ENCODE results near the gene ACTG2.

Gene ACTG2

GRCh38 chr2:73913414-73914054 lies 20.7 kb downstream of the ACTG2 start:
- TF ChIP-seq GABPA (IDR thresholded peaks at IDR 0.05; ENCODE audit: low read depth) (no peak), POLR2AphosphoS5 (IDR thresholded peaks at IDR 0.05; ENCODE audit: low read depth) (no peak), CTCF (IDR thresholded peaks at IDR 0.05; ENCODE audit: insufficient read depth, low read length) (no peak), SPI1 (IDR thresholded peaks at IDR 0.05; ENCODE audit: borderline replicate concordance, low read depth) (no peak)
- TF ChIP-seq, protein P1, sequence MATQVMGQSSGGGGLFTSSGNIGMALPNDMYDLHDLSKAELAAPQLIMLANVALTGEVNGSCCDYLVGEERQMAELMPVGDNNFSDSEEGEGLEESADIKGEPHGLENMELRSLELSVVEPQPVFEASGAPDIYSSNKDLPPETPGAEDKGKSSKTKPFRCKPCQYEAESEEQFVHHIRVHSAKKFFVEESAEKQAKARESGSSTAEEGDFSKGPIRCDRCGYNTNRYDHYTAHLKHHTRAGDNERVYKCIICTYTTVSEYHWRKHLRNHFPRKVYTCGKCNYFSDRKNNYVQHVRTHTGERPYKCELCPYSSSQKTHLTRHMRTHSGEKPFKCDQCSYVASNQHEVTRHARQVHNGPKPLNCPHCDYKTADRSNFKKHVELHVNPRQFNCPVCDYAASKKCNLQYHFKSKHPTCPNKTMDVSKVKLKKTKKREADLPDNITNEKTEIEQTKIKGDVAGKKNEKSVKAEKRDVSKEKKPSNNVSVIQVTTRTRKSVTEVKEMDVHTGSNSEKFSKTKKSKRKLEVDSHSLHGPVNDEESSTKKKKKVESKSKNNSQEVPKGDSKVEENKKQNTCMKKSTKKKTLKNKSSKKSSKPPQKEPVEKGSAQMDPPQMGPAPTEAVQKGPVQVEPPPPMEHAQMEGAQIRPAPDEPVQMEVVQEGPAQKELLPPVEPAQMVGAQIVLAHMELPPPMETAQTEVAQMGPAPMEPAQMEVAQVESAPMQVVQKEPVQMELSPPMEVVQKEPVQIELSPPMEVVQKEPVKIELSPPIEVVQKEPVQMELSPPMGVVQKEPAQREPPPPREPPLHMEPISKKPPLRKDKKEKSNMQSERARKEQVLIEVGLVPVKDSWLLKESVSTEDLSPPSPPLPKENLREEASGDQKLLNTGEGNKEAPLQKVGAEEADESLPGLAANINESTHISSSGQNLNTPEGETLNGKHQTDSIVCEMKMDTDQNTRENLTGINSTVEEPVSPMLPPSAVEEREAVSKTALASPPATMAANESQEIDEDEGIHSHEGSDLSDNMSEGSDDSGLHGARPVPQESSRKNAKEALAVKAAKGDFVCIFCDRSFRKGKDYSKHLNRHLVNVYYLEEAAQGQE (IDR thresholded peaks at IDR 0.05; ENCODE audit: insufficient replicate concordance, low read depth): no peak
- H3K4me3 ChIP-seq (replicated peaks; ENCODE audit: insufficient read depth, low read length): no peak overlapping the region
- no peak overlapping the region for H3K27ac ChIP-seq (replicated peaks)
- H3K27me3 ChIP-seq (ENCODE audit: insufficient read depth, poor library complexity, severe bottlenecking): no peaks in the 10 kb centered on the region
- DNase-seq (ENCODE audit: low read depth in 1 of 2, low spot score in 1 of 2): no peak

DNA sequence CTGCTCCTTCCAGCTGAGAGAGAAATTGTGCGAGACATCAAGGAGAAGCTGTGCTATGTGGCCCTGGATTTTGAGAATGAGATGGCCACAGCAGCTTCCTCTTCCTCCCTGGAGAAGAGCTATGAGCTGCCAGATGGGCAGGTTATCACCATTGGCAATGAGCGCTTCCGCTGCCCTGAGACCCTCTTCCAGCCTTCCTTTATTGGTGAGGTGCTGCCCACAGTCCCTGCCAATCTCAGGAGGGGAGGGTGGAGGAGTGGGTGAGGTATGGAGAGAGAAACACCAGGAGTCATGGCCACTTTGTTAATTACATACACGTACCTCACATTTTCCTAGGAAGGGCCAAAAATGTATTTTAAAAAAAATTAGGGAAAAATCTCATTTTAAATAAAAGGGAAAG lies 21.9 kb downstream of the ACTG2 start:
- Histone ChIP-seq H3K4me3 (replicated peaks; ENCODE audit: insufficient read depth, low read length) (no peak overlapping the region), H3K27ac (replicated peaks) (no peak overlapping the region), H3K27me3 (ENCODE audit: insufficient read depth, poor library complexity, severe bottlenecking) (no peaks in the 10 kb centered on the region)
- DNase-seq (ENCODE audit: low read depth in 1 of 2, low spot score in 1 of 2): no peak
- no peak for TF ChIP-seq SPI1 (IDR thresholded peaks at IDR 0.05; ENCODE audit: borderline replicate concordance, low read depth)
- TF ChIP-seq GABPA (IDR thresholded peaks at IDR 0.05; ENCODE audit: low read depth): no peak
- TF ChIP-seq POLR2AphosphoS5 (IDR thresholded peaks at IDR 0.05; ENCODE audit: low read depth): no peak
- TF ChIP-seq, protein P1 (IDR thresholded peaks at IDR 0.05; ENCODE audit: insufficient replicate concordance, low read depth): no peak
- no peak for TF ChIP-seq CTCF (IDR thresholded peaks at IDR 0.05; ENCODE audit: insufficient read depth, low read length)

DNA sequence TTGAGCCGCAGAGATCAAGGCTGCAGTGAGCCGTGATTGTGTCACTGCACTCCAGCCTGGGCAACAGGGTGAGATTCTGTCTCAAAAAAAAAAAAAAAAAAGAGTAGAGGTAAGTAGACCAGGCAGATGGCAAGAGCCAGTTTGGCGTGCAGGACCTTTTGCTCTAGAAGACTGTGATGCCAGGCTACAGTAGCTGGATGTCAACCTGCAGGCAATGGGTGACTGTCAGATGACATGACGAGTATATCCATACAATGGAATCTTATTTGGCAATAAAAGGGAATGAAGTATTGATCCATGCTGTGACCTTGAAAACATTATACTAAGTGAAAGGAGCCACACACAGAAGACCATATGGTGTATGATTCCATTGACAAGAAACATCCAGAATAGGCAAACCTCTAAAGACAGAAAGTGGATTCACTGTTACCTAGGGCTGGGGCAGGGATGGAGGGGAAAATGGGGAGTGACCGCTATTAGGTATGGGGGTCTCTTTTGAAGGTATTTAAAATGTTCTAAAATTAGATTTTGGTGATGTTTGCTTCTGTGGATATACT lies 22.7 kb downstream of the ACTG2 start:
- Histone ChIP-seq H3K27ac (replicated peaks) (no peak overlapping the region), H3K27me3 (ENCODE audit: insufficient read depth, poor library complexity, severe bottlenecking) (no peaks in the 10 kb centered on the region), H3K4me3 (replicated peaks; ENCODE audit: insufficient read depth, low read length) (no peak overlapping the region)
- no peak for TF ChIP-seq POLR2AphosphoS5 (IDR thresholded peaks at IDR 0.05; ENCODE audit: low read depth)
- no peak for TF ChIP-seq SPI1 (IDR thresholded peaks at IDR 0.05; ENCODE audit: borderline replicate concordance, low read depth)
- TF ChIP-seq, protein P1 (IDR thresholded peaks at IDR 0.05; ENCODE audit: insufficient replicate concordance, low read depth): no peak
- TF ChIP-seq CTCF (IDR thresholded peaks at IDR 0.05; ENCODE audit: insufficient read depth, low read length): no peak
- no peak for TF ChIP-seq GABPA (IDR thresholded peaks at IDR 0.05; ENCODE audit: low read depth)
- no peak for DNase-seq (ENCODE audit: low read depth in 1 of 2, low spot score in 1 of 2)
